ENCODE data around the gene EVI5. TPM values are rescaled to one million over a fixed set of nuclear protein-coding genes. Genes with fewer than 3 reads are reported as not detected.

The EVI5 gene
- total RNA-seq, 1 experiment from 2014 or later, result 11.4 TPM

- TF ChIP-seq ARID4B (CRISPR knock-in tag; IDR thresholded peaks at IDR 0.05; ENCODE audit: borderline replicate concordance), result no peak
Observed at GRCh38 chr1:92662048-92662447, 122.9 kb downstream of the EVI5 start (continued).

GRCh38 chr1:92657701-92658100 lies 127.2 kb downstream of the EVI5 start:
- ATAC-seq, result no peak

GRCh38 chr1:92655197-92655801 lies 129.6 kb downstream of the EVI5 start:
- no peak for DNase-seq (ENCODE audit: low spot score)
- no peak overlapping the region for H3K4me3 Mint-ChIP-seq
- no peaks in the 10 kb centered on the region; the same call in 1 of the 2 replicates for H3K27me3 Mint-ChIP-seq (ENCODE audit: low read depth)
- POLR2A ChIA-PET, result interaction anchor here (0.6 kb wide), 1 partner anchor 358 kb away, joined by 5 read pairs; no protein-coding TSS in a partner anchor
- no peak for TF ChIP-seq ETV6 (CRISPR knock-in tag; IDR thresholded peaks at IDR 0.05)
- no peak for TF ChIP-seq STAT6 (CRISPR knock-in tag; conservative IDR thresholded peaks at IDR 0.05; ENCODE audit: low read depth)
- no peak for TF ChIP-seq JAZF1 (CRISPR knock-in tag; IDR thresholded peaks at IDR 0.05)
- peaks cover 33% of the 10 kb centered on the region for H3K9me3 Mint-ChIP-seq
- H3K36me3 Mint-ChIP-seq, result peaks cover 38% of the 10 kb centered on the region
- no peak overlapping the region for H3K27ac Mint-ChIP-seq
- ATAC-seq, result no peak
- CTCF ChIA-PET, result no interaction called here
- no peaks in the 10 kb centered on the region for H3K4me1 Mint-ChIP-seq

More at GRCh38 chr1:92657701-92658100, 127.2 kb downstream of the EVI5 start:
- TF ChIP-seq ZNF416 (CRISPR knock-in tag; IDR thresholded peaks at IDR 0.05) (no peak), ZNF396 (CRISPR knock-in tag; IDR thresholded peaks at IDR 0.05; ENCODE audit: borderline replicate concordance) (no peak), ZNF219 (CRISPR knock-in tag; IDR thresholded peaks at IDR 0.05; ENCODE audit: borderline replicate concordance) (no peak), NFYB (CRISPR knock-in tag; conservative IDR thresholded peaks at IDR 0.05; ENCODE audit: low read depth) (no peak), SMAD3 (CRISPR knock-in tag; IDR thresholded peaks at IDR 0.05; ENCODE audit: borderline replicate concordance) (no peak)
- H3K4me1 Mint-ChIP-seq, result no peaks in the 10 kb centered on the region
- no peak overlapping the region for H3K27ac Mint-ChIP-seq
- no peak overlapping the region for H3K4me3 Mint-ChIP-seq
- H3K36me3 Mint-ChIP-seq, result peaks cover 38% of the 10 kb centered on the region
- H3K27me3 Mint-ChIP-seq (ENCODE audit: low read depth), result no peaks in the 10 kb centered on the region; the same call in 1 of the 2 replicates
- ChIA-PET POLR2A (no interaction called here), CTCF (no interaction called here)
- peaks cover 33% of the 10 kb centered on the region for H3K9me3 Mint-ChIP-seq
- DNase-seq (ENCODE audit: low spot score), result no peak

- no peak overlapping the region for H3K4me3 Mint-ChIP-seq
- no peaks in the 10 kb centered on the region for H3K4me1 Mint-ChIP-seq
- no peak overlapping the region for H3K27ac Mint-ChIP-seq
- CTCF ChIA-PET, result no interaction called here
- H3K27me3 Mint-ChIP-seq (ENCODE audit: low read depth), result no peaks in the 10 kb centered on the region; the same call in 1 of the 2 replicates
- ATAC-seq (0 out of 2 replicates have a peak, but pooled peaks have one; percentile 28), DNase-seq (ENCODE audit: low spot score) (no peak)
- peaks cover 33% of the 10 kb centered on the region for H3K9me3 Mint-ChIP-seq
- H3K36me3 Mint-ChIP-seq, result peaks cover 38% of the 10 kb centered on the region
- POLR2A ChIA-PET, result no interaction called here
- TF ChIP-seq GABPB1 (CRISPR knock-in tag; IDR thresholded peaks at IDR 0.05), result no peak
- no peak for TF ChIP-seq USF1 (CRISPR knock-in tag; IDR thresholded peaks at IDR 0.05)
- TF ChIP-seq E2F4 (CRISPR knock-in tag; IDR thresholded peaks at IDR 0.05; ENCODE audit: borderline replicate concordance, low read depth), result no peak
- no peak for TF ChIP-seq MXD4 (CRISPR knock-in tag; IDR thresholded peaks at IDR 0.05; ENCODE audit: borderline replicate concordance)
- no peak for TF ChIP-seq E2F5 (CRISPR knock-in tag; IDR thresholded peaks at IDR 0.05)
- TF ChIP-seq KAT7 (CRISPR knock-in tag; IDR thresholded peaks at IDR 0.05; ENCODE audit: borderline replicate concordance), result no peak
- no peak for TF ChIP-seq TP53 (CRISPR knock-in tag; IDR thresholded peaks at IDR 0.05)
- TF ChIP-seq CDX4 (CRISPR knock-in tag; IDR thresholded peaks at IDR 0.05; ENCODE audit: borderline replicate concordance), result no peak
- TF ChIP-seq RORB (CRISPR knock-in tag; IDR thresholded peaks at IDR 0.05), result no peak
Observed at GRCh38 chr1:92653605-92654381, 131.1 kb downstream of the EVI5 start.
